ENCODE data around the gene RAB34. TPM values are rescaled to one million over a fixed set of nuclear protein-coding genes. Genes with fewer than 3 reads are reported as not detected.

The RAB34 gene
- total RNA-seq, 1 donor from 2014 or later: 150 TPM

DNA sequence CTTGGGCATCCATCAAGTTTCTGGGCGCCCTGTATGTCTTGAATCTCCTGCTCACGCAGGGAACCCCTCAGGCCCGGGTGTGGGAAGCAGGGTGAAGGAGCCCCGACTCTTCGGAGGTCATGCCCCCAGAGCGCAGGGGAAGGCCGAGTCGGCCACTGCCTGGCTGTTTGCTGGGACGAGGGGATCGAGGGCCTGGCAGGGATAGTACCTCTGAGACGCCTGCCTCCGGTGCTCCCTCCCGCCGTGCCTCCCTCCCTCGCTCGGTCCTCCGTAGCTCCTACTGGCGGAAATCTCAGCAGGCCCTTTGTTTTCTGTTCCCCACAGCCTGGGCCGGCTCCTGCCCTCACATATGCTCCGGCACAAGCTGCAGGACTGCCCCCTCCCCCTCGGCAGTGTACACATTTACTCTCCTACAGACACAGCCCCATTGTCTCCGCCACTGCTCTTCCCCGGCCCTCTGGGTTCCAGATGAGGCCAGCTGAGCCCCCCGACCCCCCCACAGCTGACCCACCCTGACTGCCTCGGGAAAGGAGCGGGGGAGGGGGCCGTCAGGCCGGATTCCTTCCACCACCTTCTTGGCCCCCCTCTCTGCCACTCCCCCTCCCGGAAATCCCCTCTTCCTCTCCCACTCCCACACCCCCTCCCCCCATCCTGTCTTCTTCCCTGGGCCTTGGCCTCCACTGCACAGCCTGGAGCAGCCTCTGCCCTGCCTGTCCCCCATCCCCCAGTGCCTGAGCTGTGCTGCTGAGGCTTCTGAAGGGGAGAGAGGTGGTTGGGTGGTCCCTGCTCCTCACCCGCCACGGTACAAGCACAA, 27.5 kb upstream of the RAB34 start:
- Mint-ChIP-seq H3K27ac (ENCODE audit: unreplicated experiment) (peak overlapping the region; percentile 92), H3K4me1 (ENCODE audit: low read depth, unreplicated experiment) (peaks cover 11% of the 10 kb centered on the region), H3K36me3 (ENCODE audit: low read depth, unreplicated experiment) (peaks cover 15% of the 10 kb centered on the region), H3K9me3 (ENCODE audit: unreplicated experiment) (no peaks in the 10 kb centered on the region), H3K27me3 (ENCODE audit: low read depth, unreplicated experiment) (no peaks in the 10 kb centered on the region), H3K4me3 (ENCODE audit: unreplicated experiment) (peak overlapping the region; percentile 94)
- TF ChIP-seq, protein P1, sequence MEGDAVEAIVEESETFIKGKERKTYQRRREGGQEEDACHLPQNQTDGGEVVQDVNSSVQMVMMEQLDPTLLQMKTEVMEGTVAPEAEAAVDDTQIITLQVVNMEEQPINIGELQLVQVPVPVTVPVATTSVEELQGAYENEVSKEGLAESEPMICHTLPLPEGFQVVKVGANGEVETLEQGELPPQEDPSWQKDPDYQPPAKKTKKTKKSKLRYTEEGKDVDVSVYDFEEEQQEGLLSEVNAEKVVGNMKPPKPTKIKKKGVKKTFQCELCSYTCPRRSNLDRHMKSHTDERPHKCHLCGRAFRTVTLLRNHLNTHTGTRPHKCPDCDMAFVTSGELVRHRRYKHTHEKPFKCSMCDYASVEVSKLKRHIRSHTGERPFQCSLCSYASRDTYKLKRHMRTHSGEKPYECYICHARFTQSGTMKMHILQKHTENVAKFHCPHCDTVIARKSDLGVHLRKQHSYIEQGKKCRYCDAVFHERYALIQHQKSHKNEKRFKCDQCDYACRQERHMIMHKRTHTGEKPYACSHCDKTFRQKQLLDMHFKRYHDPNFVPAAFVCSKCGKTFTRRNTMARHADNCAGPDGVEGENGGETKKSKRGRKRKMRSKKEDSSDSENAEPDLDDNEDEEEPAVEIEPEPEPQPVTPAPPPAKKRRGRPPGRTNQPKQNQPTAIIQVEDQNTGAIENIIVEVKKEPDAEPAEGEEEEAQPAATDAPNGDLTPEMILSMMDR (IDR thresholded peaks at IDR 0.05; ENCODE audit: insufficient read depth, low read depth, low read length): no peak
- TF ChIP-seq EZH2 (IDR thresholded peaks at IDR 0.05; ENCODE audit: insufficient read depth, low read length): no peak
- Histone ChIP-seq H3K79me2 (ENCODE audit: insufficient read depth, low read length) (peaks cover 54% of the 10 kb centered on the region), H3K4me3 (ENCODE audit: insufficient read depth, low read depth, low read length) (peak overlapping the region; percentile 85), H3K9ac (ENCODE audit: low read length) (peak overlapping the region; percentile 92), H2AFZ (ENCODE audit: low read depth, low read length) (no peak overlapping the region), H3K4me1 (ENCODE audit: insufficient read depth, low read length) (peaks cover 31% of the 10 kb centered on the region), H3K27me3 (ENCODE audit: insufficient read depth, low read length) (no peaks in the 10 kb centered on the region), H3K36me3 (ENCODE audit: insufficient read depth, low read length) (peaks cover 7% of the 10 kb centered on the region), H3K9me3 (ENCODE audit: insufficient read depth, low read depth, low read length) (peaks cover 3% of the 10 kb centered on the region), H3K27ac (ENCODE audit: low read depth, low read length) (peak overlapping the region; percentile 77), H3K4me2 (ENCODE audit: low read length) (peak overlapping the region; percentile 95), H4K20me1 (ENCODE audit: insufficient read depth, low read length) (peaks cover 55% of the 10 kb centered on the region)
- DNase-seq (ENCODE audit: low read depth) (peak; percentile 27), FAIRE-seq (no peak)

DNA sequence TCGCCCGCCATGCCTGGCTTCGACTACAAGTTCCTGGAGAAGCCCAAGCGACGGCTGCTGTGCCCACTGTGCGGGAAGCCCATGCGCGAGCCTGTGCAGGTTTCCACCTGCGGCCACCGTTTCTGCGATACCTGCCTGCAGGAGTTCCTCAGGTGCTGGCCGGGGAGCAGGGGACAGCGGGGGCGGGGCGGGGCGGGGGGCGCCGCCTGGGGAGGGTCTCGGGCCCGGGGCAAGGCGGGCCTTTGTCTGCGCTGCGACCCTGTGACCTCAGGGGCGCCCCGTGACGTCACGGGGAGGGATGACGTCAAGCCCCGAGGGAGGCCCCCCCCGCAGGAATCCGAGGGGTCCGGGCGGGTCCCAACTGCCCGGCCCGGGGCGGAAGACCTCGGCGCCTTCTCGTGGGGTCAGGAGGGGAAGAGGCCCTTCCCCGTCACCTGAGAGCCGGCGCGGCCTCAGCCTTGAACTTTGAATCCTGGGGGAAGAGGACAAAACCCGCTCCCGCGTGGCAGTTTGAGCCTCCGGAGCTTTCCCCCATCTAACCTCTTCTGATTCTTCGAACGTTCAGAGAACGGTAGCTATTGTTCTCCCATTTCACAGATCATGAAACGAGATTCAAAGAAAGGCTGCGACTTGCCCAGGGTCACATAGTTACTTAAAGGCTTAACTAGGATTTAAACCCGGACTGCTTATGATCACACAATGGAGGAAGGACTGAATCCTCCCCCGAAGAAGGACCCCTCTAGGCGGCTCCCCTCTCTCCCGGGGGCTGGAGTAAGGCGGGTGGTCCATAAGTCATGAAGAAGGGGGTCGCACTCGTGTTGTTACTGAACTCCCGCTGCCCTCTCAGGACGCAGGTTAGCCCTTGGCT, 26.7 kb upstream of the RAB34 start:
- no peak overlapping the region for H2AFZ ChIP-seq (ENCODE audit: low read depth, low read length)
- no peaks in the 10 kb centered on the region for H3K27me3 Mint-ChIP-seq (ENCODE audit: low read depth, unreplicated experiment)
- peaks cover 52% of the 10 kb centered on the region for H3K79me2 ChIP-seq (ENCODE audit: insufficient read depth, low read length)
- H3K36me3 ChIP-seq (ENCODE audit: insufficient read depth, low read length): peaks cover 7% of the 10 kb centered on the region
- no peaks in the 10 kb centered on the region for H3K27me3 ChIP-seq (ENCODE audit: insufficient read depth, low read length)
- peak overlapping the region; percentile 85 for H3K4me3 ChIP-seq (ENCODE audit: insufficient read depth, low read depth, low read length)
- H3K4me1 ChIP-seq (ENCODE audit: insufficient read depth, low read length): peaks cover 30% of the 10 kb centered on the region
- H3K9me3 Mint-ChIP-seq (ENCODE audit: unreplicated experiment): peaks cover 5% of the 10 kb centered on the region
- H4K20me1 ChIP-seq (ENCODE audit: insufficient read depth, low read length): peaks cover 48% of the 10 kb centered on the region
- TF ChIP-seq, protein P1 (IDR thresholded peaks at IDR 0.05; ENCODE audit: insufficient read depth, low read depth, low read length): no peak
- no peak for TF ChIP-seq EZH2 (IDR thresholded peaks at IDR 0.05; ENCODE audit: insufficient read depth, low read length)
- DNase-seq (ENCODE audit: low read depth): no peak
- H3K36me3 Mint-ChIP-seq (ENCODE audit: low read depth, unreplicated experiment): peaks cover 18% of the 10 kb centered on the region
- H3K9ac ChIP-seq (ENCODE audit: low read length): peak overlapping the region; percentile 92
- peak overlapping the region; percentile 92 for H3K27ac Mint-ChIP-seq (ENCODE audit: unreplicated experiment)
- peaks cover 3% of the 10 kb centered on the region for H3K9me3 ChIP-seq (ENCODE audit: insufficient read depth, low read depth, low read length)
- H3K27ac ChIP-seq (ENCODE audit: low read depth, low read length): peak overlapping the region; percentile 83
- peak overlapping the region; percentile 95 for H3K4me2 ChIP-seq (ENCODE audit: low read length)
- H3K4me1 Mint-ChIP-seq (ENCODE audit: low read depth, unreplicated experiment): peaks cover 11% of the 10 kb centered on the region
- peak overlapping the region; percentile 94 for H3K4me3 Mint-ChIP-seq (ENCODE audit: unreplicated experiment)
- FAIRE-seq: no peak
